Colonic mucosa (tissue), 4 donors: ENCODE measurements around the gene KPNB1. TPM values are rescaled to one million over a fixed set of nuclear protein-coding genes. Genes with fewer than 3 reads are reported as not detected.

Experiments used
- DNase-seq: peaks from one replicate; pipeline ENCODE4 v3.0.0-alpha.2; 2020
- H3K27ac ChIP-seq: fragments of 200-600 bp; one replicate; pipeline ENCODE4 v1.8.0; 2021
- H3K27me3 ChIP-seq: fragments of 200-600 bp; one replicate; pipeline ENCODE4 v1.8.0; 2021
- H3K36me3 ChIP-seq: fragments of 200-600 bp; one replicate; pipeline ENCODE4 v1.8.0; 2021
- H3K4me1 ChIP-seq: fragments of 200-600 bp; one replicate; pipeline ENCODE4 v1.8.0; 2021; ENCODE audit warnings: mild to moderate bottlenecking
- H3K4me3 ChIP-seq: fragments of 200-600 bp; one replicate; pipeline ENCODE4 v1.8.0; 2021
- H3K9ac ChIP-seq, 2 donors: one replicate each; pipeline ENCODE4 v1.7.0; 2013; ENCODE audit warnings: control low read depth in 2 of 2, low read depth in 2 of 2, low read length in 2 of 2
- H3K9me3 ChIP-seq: fragments of 200-600 bp; one replicate; pipeline ENCODE4 v1.8.0; 2021
- intact Hi-C: fragments of 100-400 bp; cut with DNase I; formaldehyde crosslinking; loops from one replicate; pipeline ENCODE4 v1.14.1; 2022
- total RNA-seq, 2 donors: library from RNA; stranded (reverse); fragmentation: NEBNext Ultra II Directional in 1 of 2; extraction: Animal tissue kit (Norgen Biotek cat#: 25700) in 1 of 2; gene quantifications; one replicate each; pipeline ENCODE4 v1.2.1, GENCODE V29; 2021
- TF ChIP-seq, protein P1 (sequence below): fragments of 200-600 bp; IDR thresholded peaks from one replicate; pipeline ENCODE4 v1.8.0; 2022; ENCODE audit warnings: antibody characterized with exemption, mild to moderate bottlenecking
- donor health status: healthy.
- donor health status: DM: no; HTN: no; CAD: no.
- donor health status: DM: no; HTN: no; CAD: no.

Gene KPNB1
- 100 to 1,000 TPM; 247 to 356 TPM for total RNA-seq

DNA sequence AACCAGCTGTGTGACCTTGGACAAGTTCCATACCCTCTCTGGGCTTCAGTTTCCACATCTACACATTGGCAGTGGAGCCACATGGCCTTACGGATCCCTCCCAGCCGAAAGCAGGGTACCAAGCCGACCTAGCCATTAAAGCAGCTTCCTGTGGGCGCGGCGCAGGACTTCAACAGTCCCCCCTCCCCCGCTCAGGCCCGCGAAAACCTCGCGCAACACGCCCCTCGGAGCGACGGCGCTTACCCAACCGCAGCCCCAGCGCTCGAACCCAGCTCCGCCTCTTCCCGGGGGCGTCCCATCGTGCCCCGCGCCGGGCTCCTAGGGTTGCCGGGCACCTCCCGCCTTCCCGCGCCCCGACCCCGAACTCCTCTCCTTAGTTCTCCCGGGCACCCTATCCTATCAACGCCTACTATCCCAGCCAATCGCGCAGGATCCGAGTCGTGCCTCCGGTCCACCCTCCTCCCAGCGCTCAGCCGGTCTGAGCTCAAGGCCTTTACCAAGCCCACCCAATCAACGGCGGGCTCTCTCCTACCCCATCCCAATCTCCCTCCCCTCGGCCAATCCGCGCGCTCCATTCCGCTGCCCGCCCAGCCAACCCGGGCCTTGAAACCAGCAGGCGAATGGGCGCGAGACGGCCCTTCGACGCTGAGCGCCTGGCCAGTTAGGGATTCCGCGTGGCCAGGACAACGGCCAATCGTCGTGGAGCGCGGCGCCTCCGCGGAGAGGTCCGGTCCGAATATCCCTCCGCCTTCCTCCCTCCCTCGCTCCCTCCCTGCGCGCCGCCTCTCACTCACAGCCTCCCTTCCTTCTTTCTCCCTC is at the start of gene KPNB1:
TSS of gene KPNB1 (plus strand) at position 767 of the 819 bp plus-strand sequence. CDS start 326 bp downstream, outside the sequence.
- TF ChIP-seq, protein P1, sequence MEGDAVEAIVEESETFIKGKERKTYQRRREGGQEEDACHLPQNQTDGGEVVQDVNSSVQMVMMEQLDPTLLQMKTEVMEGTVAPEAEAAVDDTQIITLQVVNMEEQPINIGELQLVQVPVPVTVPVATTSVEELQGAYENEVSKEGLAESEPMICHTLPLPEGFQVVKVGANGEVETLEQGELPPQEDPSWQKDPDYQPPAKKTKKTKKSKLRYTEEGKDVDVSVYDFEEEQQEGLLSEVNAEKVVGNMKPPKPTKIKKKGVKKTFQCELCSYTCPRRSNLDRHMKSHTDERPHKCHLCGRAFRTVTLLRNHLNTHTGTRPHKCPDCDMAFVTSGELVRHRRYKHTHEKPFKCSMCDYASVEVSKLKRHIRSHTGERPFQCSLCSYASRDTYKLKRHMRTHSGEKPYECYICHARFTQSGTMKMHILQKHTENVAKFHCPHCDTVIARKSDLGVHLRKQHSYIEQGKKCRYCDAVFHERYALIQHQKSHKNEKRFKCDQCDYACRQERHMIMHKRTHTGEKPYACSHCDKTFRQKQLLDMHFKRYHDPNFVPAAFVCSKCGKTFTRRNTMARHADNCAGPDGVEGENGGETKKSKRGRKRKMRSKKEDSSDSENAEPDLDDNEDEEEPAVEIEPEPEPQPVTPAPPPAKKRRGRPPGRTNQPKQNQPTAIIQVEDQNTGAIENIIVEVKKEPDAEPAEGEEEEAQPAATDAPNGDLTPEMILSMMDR = no peak
- Histone ChIP-seq H3K36me3 (peaks cover 4% of the 10 kb centered on the region), H3K27ac (peak within 1 kb of the TSS; percentile 82), H3K4me3 (peak within 1 kb of the TSS; percentile 71), H3K27me3 (no peaks in the 10 kb centered on the region), H3K9me3 (no peaks in the 10 kb centered on the region), H3K4me1 (peaks cover 15% of the 10 kb centered on the region), H3K9ac (peak within 1 kb of the TSS; percentile 83 to 93)
- intact Hi-C loops = no loop called here
- DNase-seq = peak; percentile 99

DNA sequence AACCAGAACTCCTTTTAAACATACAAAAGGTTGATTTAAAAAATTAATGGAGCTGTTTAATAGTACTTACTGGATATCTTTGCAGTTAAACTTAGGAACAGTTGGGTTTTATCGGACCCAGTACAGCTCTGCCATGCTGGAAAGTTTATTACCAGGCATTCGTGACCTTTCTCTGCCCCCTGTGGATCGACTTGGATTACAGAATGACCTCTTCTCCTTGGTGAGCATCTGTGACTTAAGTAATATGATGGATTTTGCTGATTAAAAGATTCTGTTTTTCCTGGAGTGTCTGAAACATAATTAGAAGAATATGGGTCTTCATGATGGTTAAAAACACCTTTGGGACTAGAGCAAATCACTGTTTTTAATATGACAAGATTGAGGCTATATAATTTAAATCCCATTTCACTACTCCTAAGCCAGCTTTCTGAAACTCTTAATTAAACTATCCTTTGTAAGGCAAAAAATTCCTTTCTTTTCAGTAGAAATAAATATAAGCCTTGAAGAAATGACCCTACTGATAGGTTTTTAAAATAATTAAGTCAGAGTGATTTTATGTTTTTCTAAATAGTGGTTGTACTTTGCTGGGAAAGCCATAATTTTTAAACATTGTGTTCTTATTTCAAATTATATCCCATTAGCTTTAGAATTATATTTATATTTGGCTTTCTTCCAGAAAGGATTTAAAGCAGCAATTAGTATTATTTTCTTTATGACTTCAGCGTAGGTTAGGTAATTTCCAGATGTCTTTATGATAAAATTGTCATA is 45.7 kb upstream of the KPNB1 start:
- no peaks in the 10 kb centered on the region for H3K4me1 ChIP-seq
- H3K36me3 ChIP-seq = peaks cover 9% of the 10 kb centered on the region
- no peak for DNase-seq
- H3K9me3 ChIP-seq = no peaks in the 10 kb centered on the region
- intact Hi-C loops = no loop called here
- no peak overlapping the region for H3K27ac ChIP-seq
- H3K9ac ChIP-seq = no peak overlapping the region
- no peak overlapping the region for H3K4me3 ChIP-seq
- H3K27me3 ChIP-seq = no peaks in the 10 kb centered on the region
- TF ChIP-seq, protein P1 = no peak

GRCh38 chr17:47604598-47604927 is 45.2 kb upstream of the KPNB1 start:
- intact Hi-C loops = no loop called here
- TF ChIP-seq, protein P1 = no peak
- H3K36me3 ChIP-seq = peaks cover 9% of the 10 kb centered on the region
- no peaks in the 10 kb centered on the region for H3K27me3 ChIP-seq
- no peak overlapping the region for H3K9ac ChIP-seq
- H3K4me1 ChIP-seq = no peaks in the 10 kb centered on the region
- no peak overlapping the region for H3K27ac ChIP-seq
- no peaks in the 10 kb centered on the region for H3K9me3 ChIP-seq
- no peak for DNase-seq
- no peak overlapping the region for H3K4me3 ChIP-seq

GRCh38 chr17:47605011-47605410 is 44.7 kb upstream of the KPNB1 start:
- intact Hi-C loops = no loop called here
- Histone ChIP-seq H3K4me3 (no peak overlapping the region), H3K9me3 (no peaks in the 10 kb centered on the region), H3K9ac (no peak overlapping the region), H3K36me3 (peaks cover 6% of the 10 kb centered on the region), H3K27me3 (no peaks in the 10 kb centered on the region), H3K27ac (no peak overlapping the region), H3K4me1 (no peaks in the 10 kb centered on the region)
- no peak for DNase-seq
- TF ChIP-seq, protein P1 = no peak

DNA sequence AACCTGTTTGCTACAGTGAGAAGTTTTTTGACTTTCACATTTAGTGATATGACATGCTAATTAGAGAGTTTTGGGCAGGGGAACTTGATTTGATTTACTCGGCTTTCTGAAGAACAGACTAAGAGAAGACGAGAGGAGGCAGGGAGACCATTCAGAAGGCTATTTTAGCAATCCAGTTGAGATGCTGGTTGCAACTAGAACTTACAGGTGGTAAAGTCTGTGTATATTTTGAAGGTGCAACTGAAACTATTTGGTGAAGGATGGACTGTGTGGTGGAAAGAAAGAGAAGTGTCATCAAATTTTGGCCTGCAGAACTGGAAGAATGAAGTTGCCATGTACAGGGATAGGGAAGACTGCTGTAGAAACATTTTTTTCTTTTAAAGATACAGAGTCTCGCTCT is 42.2 kb upstream of the KPNB1 start:
- Histone ChIP-seq H3K27ac (no peak overlapping the region), H3K36me3 (peaks cover 3% of the 10 kb centered on the region), H3K9me3 (no peaks in the 10 kb centered on the region), H3K27me3 (no peaks in the 10 kb centered on the region), H3K4me3 (no peak overlapping the region), H3K4me1 (no peaks in the 10 kb centered on the region), H3K9ac (no peak overlapping the region)
- TF ChIP-seq, protein P1 = no peak
- intact Hi-C loops = no loop called here
- no peak for DNase-seq
